WTC11 (cell line): Measurements from ENCODE around the gene RAB7A. TPM values are rescaled to one million over a fixed set of nuclear protein-coding genes. Genes with fewer than 3 reads are reported as not detected.

Experiments used
- ATAC-seq: fragments of 200-7000 bp; cut with Tn5 transposase; 2 replicates; pipeline ENCODE4 v1.10.0; 2021; ENCODE audit warnings: mild to moderate bottlenecking, moderate library complexity
- CTCF ChIA-PET: fragments of 300-600 bp; sonication (Branson Sonifier 250); formaldehyde crosslinking; loops from one replicate; lab custom pipeline; 2021; ENCODE audit warnings: antibody characterized with exemption; lab: Charles Lee
- POLR2A ChIA-PET: fragments of 350-600 bp; sonication (Branson Sonifier 250); formaldehyde crosslinking; loops from one replicate; lab custom pipeline; 2021; ENCODE audit warnings: antibody characterized with exemption; lab: Charles Lee
- DNase-seq: peaks from one replicate; pipeline ENCODE4 v3.0.0; 2021; ENCODE audit warnings: low spot score
- H3K27ac Mint-ChIP-seq: 2 replicates; pipeline ENCODE4 v1.8.0; 2021; ENCODE audit warnings: mixed read lengths
- H3K27me3 Mint-ChIP-seq: 2 replicates; pipeline ENCODE4 v1.8.0; 2021; ENCODE audit warnings: low read depth, mild to moderate bottlenecking, moderate library complexity, mixed read lengths
- H3K36me3 Mint-ChIP-seq: 2 replicates; pipeline ENCODE4 v1.8.0; 2021; ENCODE audit warnings: mixed read lengths
- H3K4me1 Mint-ChIP-seq: 2 replicates; pipeline ENCODE4 v1.8.0; 2022; ENCODE audit warnings: mixed read lengths
- H3K4me3 Mint-ChIP-seq: 2 replicates; pipeline ENCODE4 v1.8.0; 2021; ENCODE audit warnings: mild to moderate bottlenecking, moderate library complexity, mixed read lengths
- H3K9me3 Mint-ChIP-seq: 2 replicates; pipeline ENCODE4 v1.8.0; 2021; ENCODE audit warnings: mixed read lengths
- ESRRA ChIP-seq: sonication (generic); formaldehyde crosslinking; IDR thresholded peaks from 2 replicates; pipeline ENCODE4 v1.8.1; 2022; ENCODE audit warnings: mild to moderate bottlenecking, missing genetic modification reagents, borderline replicate concordance
- HMGA2 ChIP-seq: fragments of 250-450 bp; sonication (Bioruptor Pico); IDR thresholded peaks from 2 replicates; pipeline ENCODE4 v1.4.0; 2021; ENCODE audit warnings: mild to moderate bottlenecking, moderate library complexity
- IRF2 ChIP-seq: sonication (generic); formaldehyde crosslinking; IDR thresholded peaks from 2 replicates; pipeline ENCODE4 v1.8.0; 2022; ENCODE audit warnings: low read depth, missing genetic modification reagents, borderline replicate concordance
- JAZF1 ChIP-seq: fragments of 250-450 bp; sonication (Bioruptor Pico); IDR thresholded peaks from 2 replicates; pipeline ENCODE4 v1.9.0; 2021; ENCODE audit warnings: moderate library complexity, mild to moderate bottlenecking, inconsistent platforms
- JUN ChIP-seq: sonication (generic); formaldehyde crosslinking; IDR thresholded peaks from 2 replicates; pipeline ENCODE4 v1.8.0; 2023; ENCODE audit warnings: mild to moderate bottlenecking, missing genetic modification reagents
- KAT7 ChIP-seq: sonication (generic); formaldehyde crosslinking; IDR thresholded peaks from 2 replicates; pipeline ENCODE4 v1.8.1; 2023; ENCODE audit warnings: missing genetic modification reagents, mild to moderate bottlenecking, borderline replicate concordance
- NR2C2 ChIP-seq: sonication (generic); formaldehyde crosslinking; IDR thresholded peaks from 2 replicates; pipeline ENCODE4 v1.8.0; 2022; ENCODE audit warnings: mild to moderate bottlenecking, missing genetic modification reagents
- PRRX2 ChIP-seq: fragments of 250-450 bp; sonication (Bioruptor Pico); IDR thresholded peaks from 2 replicates; pipeline ENCODE4 v1.8.0; 2021; ENCODE audit warnings: mild to moderate bottlenecking
- SMAD4 ChIP-seq: sonication (generic); formaldehyde crosslinking; IDR thresholded peaks from 2 replicates; pipeline ENCODE4 v1.8.0; 2022; ENCODE audit warnings: mild to moderate bottlenecking, missing genetic modification reagents
- TEAD1 ChIP-seq: sonication (generic); formaldehyde crosslinking; IDR thresholded peaks from 2 replicates; pipeline ENCODE4 v1.8.0; 2022; ENCODE audit warnings: mild to moderate bottlenecking, missing genetic modification reagents
- TP53 ChIP-seq: sonication (generic); formaldehyde crosslinking; IDR thresholded peaks from 2 replicates; pipeline ENCODE4 v1.8.1; 2023; ENCODE audit warnings: mild to moderate bottlenecking, missing genetic modification reagents
- ZNF138 ChIP-seq: sonication (generic); formaldehyde crosslinking; conservative IDR thresholded peaks from 2 replicates; pipeline ENCODE4 v1.8.1; 2022; ENCODE audit warnings: mild to moderate bottlenecking, moderate library complexity, missing genetic modification reagents
- ZNF423 ChIP-seq: fragments of 250-450 bp; sonication (Bioruptor Pico); IDR thresholded peaks from 2 replicates; pipeline ENCODE4 v2.1.2; 2022; ENCODE audit warnings: mild to moderate bottlenecking, moderate library complexity
- total RNA-seq: library from RNA; stranded (reverse); gene quantifications from 3 replicates; pipeline ENCODE4 v1.2.3, GENCODE V29; 2021
- TF ChIP-seq, protein P1 (sequence below): sonication (generic); formaldehyde crosslinking; IDR thresholded peaks from 2 replicates; pipeline ENCODE4 v1.8.0; 2022; ENCODE audit warnings: mild to moderate bottlenecking, missing genetic modification reagents
- TF ChIP-seq, protein P2 (sequence below): sonication (generic); formaldehyde crosslinking; IDR thresholded peaks from 2 replicates; pipeline ENCODE4 v1.8.0; 2022; ENCODE audit warnings: missing genetic modification reagents
- TF ChIP-seq, protein P3 (sequence below): fragments of 250-450 bp; sonication (Bioruptor Pico); IDR thresholded peaks from 2 replicates; pipeline ENCODE4 v2.1.2; 2022; ENCODE audit warnings: mild to moderate bottlenecking, moderate library complexity
- TF ChIP-seq, protein P4 (sequence below): sonication (generic); formaldehyde crosslinking; IDR thresholded peaks from 2 replicates; pipeline ENCODE4 v1.8.1; 2022; ENCODE audit warnings: low read depth, mild to moderate bottlenecking, moderate library complexity, missing genetic modification reagents, borderline replicate concordance
- TF ChIP-seq, protein P5 (sequence below): fragments of 250-450 bp; sonication (Bioruptor Pico); IDR thresholded peaks from 2 replicates; pipeline ENCODE4 v1.9.0; 2021; ENCODE audit warnings: mild to moderate bottlenecking, borderline replicate concordance
- TF ChIP-seq, protein P6 (sequence below): sonication (generic); formaldehyde crosslinking; conservative IDR thresholded peaks from 2 replicates; pipeline ENCODE4 v1.8.1; 2023; ENCODE audit warnings: mild to moderate bottlenecking, low read depth, missing genetic modification reagents, moderate library complexity
- TF ChIP-seq, protein P7 (sequence below): sonication (generic); formaldehyde crosslinking; IDR thresholded peaks from 2 replicates; pipeline ENCODE4 v1.8.0; 2022; ENCODE audit warnings: mild to moderate bottlenecking, missing genetic modification reagents

The RAB7A gene
- total RNA-seq, 1 experiment from 2014 or later, result 184 TPM

DNA sequence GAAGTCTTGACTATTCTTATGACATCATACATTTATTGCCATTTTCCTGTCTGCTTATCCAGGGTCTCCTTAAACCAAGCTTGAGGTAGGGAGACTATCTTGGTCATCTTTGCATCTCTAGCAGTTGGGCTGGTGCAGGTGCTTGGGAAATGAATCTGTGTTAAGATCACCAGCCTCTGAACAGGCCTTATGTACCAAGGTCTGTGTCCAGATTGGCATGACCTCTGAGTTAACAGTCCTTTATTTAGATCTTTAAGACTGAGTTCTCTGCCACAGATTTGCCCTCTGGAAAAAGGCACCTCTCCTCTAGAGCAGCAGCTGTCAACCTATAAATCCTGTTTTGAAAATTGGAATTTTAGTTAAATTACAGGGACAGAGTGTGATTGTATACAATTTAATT, 35.4 kb downstream of the RAB7A start:
- POLR2A ChIA-PET, result no interaction called here
- Mint-ChIP-seq H3K27me3 (no peaks in the 10 kb centered on the region), H3K9me3 (no peaks in the 10 kb centered on the region), H3K4me3 (no peak overlapping the region), H3K36me3 (peaks cover 15% of the 10 kb centered on the region), H3K4me1 (peaks cover 22% of the 10 kb centered on the region), H3K27ac (no peak overlapping the region)
- CTCF ChIA-PET, result interaction anchor here (1.7 to 2.3 kb wide), 2 partner anchors 34 to 84 kb away, joined by 3 to 7 read pairs; no protein-coding TSS in a partner anchor
- TF ChIP-seq TEAD1 (no peak), SMAD4 (CRISPR knock-in tag) (no peak), PRRX2 (CRISPR knock-in tag) (no peak), ESRRA (CRISPR knock-in tag) (no peak), JUN (CRISPR knock-in tag) (no peak), HMGA2 (no peak), IRF2 (no peak), TP53 (no peak), ZNF138 (CRISPR knock-in tag) (no peak), KAT7 (CRISPR knock-in tag) (no peak), NR2C2 (CRISPR knock-in tag) (no peak), JAZF1 (CRISPR knock-in tag) (no peak), ZNF423 (CRISPR knock-in tag) (no peak)
- TF ChIP-seq, protein P1, sequence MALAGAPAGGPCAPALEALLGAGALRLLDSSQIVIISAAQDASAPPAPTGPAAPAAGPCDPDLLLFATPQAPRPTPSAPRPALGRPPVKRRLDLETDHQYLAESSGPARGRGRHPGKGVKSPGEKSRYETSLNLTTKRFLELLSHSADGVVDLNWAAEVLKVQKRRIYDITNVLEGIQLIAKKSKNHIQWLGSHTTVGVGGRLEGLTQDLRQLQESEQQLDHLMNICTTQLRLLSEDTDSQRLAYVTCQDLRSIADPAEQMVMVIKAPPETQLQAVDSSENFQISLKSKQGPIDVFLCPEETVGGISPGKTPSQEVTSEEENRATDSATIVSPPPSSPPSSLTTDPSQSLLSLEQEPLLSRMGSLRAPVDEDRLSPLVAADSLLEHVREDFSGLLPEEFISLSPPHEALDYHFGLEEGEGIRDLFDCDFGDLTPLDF (CRISPR knock-in tag), result no peak
- TF ChIP-seq, protein P2, sequence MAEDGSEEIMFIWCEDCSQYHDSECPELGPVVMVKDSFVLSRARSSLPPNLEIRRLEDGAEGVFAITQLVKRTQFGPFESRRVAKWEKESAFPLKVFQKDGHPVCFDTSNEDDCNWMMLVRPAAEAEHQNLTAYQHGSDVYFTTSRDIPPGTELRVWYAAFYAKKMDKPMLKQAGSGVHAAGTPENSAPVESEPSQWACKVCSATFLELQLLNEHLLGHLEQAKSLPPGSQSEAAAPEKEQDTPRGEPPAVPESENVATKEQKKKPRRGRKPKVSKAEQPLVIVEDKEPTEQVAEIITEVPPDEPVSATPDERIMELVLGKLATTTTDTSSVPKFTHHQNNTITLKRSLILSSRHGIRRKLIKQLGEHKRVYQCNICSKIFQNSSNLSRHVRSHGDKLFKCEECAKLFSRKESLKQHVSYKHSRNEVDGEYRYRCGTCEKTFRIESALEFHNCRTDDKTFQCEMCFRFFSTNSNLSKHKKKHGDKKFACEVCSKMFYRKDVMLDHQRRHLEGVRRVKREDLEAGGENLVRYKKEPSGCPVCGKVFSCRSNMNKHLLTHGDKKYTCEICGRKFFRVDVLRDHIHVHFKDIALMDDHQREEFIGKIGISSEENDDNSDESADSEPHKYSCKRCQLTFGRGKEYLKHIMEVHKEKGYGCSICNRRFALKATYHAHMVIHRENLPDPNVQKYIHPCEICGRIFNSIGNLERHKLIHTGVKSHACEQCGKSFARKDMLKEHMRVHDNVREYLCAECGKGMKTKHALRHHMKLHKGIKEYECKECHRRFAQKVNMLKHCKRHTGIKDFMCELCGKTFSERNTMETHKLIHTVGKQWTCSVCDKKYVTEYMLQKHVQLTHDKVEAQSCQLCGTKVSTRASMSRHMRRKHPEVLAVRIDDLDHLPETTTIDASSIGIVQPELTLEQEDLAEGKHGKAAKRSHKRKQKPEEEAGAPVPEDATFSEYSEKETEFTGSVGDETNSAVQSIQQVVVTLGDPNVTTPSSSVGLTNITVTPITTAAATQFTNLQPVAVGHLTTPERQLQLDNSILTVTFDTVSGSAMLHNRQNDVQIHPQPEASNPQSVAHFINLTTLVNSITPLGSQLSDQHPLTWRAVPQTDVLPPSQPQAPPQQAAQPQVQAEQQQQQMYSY, result no peak
- TF ChIP-seq, protein P3, sequence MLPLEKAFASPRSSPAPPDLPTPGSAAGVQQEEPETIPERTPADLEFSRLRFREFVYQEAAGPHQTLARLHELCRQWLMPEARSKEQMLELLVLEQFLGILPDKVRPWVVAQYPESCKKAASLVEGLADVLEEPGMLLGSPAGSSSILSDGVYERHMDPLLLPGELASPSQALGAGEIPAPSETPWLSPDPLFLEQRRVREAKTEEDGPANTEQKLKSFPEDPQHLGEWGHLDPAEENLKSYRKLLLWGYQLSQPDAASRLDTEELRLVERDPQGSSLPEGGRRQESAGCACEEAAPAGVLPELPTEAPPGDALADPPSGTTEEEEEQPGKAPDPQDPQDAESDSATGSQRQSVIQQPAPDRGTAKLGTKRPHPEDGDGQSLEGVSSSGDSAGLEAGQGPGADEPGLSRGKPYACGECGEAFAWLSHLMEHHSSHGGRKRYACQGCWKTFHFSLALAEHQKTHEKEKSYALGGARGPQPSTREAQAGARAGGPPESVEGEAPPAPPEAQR, result no peak
- TF ChIP-seq, protein P4, sequence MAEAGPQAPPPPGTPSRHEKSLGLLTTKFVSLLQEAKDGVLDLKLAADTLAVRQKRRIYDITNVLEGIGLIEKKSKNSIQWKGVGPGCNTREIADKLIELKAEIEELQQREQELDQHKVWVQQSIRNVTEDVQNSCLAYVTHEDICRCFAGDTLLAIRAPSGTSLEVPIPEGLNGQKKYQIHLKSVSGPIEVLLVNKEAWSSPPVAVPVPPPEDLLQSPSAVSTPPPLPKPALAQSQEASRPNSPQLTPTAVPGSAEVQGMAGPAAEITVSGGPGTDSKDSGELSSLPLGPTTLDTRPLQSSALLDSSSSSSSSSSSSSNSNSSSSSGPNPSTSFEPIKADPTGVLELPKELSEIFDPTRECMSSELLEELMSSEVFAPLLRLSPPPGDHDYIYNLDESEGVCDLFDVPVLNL (CRISPR knock-in tag), result no peak
- TF ChIP-seq, protein P5, sequence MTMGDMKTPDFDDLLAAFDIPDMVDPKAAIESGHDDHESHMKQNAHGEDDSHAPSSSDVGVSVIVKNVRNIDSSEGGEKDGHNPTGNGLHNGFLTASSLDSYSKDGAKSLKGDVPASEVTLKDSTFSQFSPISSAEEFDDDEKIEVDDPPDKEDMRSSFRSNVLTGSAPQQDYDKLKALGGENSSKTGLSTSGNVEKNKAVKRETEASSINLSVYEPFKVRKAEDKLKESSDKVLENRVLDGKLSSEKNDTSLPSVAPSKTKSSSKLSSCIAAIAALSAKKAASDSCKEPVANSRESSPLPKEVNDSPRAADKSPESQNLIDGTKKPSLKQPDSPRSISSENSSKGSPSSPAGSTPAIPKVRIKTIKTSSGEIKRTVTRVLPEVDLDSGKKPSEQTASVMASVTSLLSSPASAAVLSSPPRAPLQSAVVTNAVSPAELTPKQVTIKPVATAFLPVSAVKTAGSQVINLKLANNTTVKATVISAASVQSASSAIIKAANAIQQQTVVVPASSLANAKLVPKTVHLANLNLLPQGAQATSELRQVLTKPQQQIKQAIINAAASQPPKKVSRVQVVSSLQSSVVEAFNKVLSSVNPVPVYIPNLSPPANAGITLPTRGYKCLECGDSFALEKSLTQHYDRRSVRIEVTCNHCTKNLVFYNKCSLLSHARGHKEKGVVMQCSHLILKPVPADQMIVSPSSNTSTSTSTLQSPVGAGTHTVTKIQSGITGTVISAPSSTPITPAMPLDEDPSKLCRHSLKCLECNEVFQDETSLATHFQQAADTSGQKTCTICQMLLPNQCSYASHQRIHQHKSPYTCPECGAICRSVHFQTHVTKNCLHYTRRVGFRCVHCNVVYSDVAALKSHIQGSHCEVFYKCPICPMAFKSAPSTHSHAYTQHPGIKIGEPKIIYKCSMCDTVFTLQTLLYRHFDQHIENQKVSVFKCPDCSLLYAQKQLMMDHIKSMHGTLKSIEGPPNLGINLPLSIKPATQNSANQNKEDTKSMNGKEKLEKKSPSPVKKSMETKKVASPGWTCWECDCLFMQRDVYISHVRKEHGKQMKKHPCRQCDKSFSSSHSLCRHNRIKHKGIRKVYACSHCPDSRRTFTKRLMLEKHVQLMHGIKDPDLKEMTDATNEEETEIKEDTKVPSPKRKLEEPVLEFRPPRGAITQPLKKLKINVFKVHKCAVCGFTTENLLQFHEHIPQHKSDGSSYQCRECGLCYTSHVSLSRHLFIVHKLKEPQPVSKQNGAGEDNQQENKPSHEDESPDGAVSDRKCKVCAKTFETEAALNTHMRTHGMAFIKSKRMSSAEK (CRISPR knock-in tag), result no peak
- TF ChIP-seq, protein P6, sequence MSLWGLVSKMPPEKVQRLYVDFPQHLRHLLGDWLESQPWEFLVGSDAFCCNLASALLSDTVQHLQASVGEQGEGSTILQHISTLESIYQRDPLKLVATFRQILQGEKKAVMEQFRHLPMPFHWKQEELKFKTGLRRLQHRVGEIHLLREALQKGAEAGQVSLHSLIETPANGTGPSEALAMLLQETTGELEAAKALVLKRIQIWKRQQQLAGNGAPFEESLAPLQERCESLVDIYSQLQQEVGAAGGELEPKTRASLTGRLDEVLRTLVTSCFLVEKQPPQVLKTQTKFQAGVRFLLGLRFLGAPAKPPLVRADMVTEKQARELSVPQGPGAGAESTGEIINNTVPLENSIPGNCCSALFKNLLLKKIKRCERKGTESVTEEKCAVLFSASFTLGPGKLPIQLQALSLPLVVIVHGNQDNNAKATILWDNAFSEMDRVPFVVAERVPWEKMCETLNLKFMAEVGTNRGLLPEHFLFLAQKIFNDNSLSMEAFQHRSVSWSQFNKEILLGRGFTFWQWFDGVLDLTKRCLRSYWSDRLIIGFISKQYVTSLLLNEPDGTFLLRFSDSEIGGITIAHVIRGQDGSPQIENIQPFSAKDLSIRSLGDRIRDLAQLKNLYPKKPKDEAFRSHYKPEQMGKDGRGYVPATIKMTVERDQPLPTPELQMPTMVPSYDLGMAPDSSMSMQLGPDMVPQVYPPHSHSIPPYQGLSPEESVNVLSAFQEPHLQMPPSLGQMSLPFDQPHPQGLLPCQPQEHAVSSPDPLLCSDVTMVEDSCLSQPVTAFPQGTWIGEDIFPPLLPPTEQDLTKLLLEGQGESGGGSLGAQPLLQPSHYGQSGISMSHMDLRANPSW (CRISPR knock-in tag), result no peak
- TF ChIP-seq, protein P7, sequence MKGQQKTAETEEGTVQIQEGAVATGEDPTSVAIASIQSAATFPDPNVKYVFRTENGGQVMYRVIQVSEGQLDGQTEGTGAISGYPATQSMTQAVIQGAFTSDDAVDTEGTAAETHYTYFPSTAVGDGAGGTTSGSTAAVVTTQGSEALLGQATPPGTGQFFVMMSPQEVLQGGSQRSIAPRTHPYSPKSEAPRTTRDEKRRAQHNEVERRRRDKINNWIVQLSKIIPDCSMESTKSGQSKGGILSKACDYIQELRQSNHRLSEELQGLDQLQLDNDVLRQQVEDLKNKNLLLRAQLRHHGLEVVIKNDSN, result no peak
- no peak for DNase-seq
- ATAC-seq, result no peak
